CD4-positive, alpha-beta T cell (primary cell): ENCODE results near the gene DNASE1L2. TPM values are rescaled to one million over a fixed set of nuclear protein-coding genes. Genes with fewer than 3 reads are reported as not detected.

ENCODE experiments used
- ATAC-seq: fragments of 200-7000 bp; cut with Tn5 transposase; one replicate; pipeline ENCODE4 v1.10.0; 2022; ENCODE audit warnings: mild to moderate bottlenecking; ENCODE audit not compliant: poor library complexity
- CTCF ChIA-PET: fragments of 350-600 bp; sonication (Branson Sonifier 250); formaldehyde crosslinking; loops from one replicate; lab custom pipeline; 2021; ENCODE audit warnings: antibody characterized with exemption, inconsistent platforms; lab: Charles Lee
- POLR2A ChIA-PET: fragments of 350-600 bp; sonication (Branson Sonifier 250); formaldehyde crosslinking; loops from one replicate; lab custom pipeline; 2021; ENCODE audit warnings: antibody characterized with exemption, inconsistent platforms; lab: Charles Lee
- DNase-seq, 14 experiments: peaks; one replicate each; pipeline ENCODE4 v3.0.0-alpha.2; 2013 to 2020; ENCODE audit warnings: mixed read lengths in 2 of 14
- H3K27ac ChIP-seq, 2 donors: one replicate each; pipeline versions ENCODE4 v1.5.1 to v1.7.0; 2013; ENCODE audit warnings: low read length in 2 of 2, low read depth in 1 of 2, mild to moderate bottlenecking in 1 of 2
- H3K27me3 ChIP-seq, 2 experiments: 1 replicate in 1 of 2; 2 replicates in 1 of 2; pipeline versions ENCODE4 v1.6.1 to v1.7.0; 2013; ENCODE audit warnings: low read length in 2 of 2, control low read depth in 1 of 2, mild to moderate bottlenecking in 1 of 2, moderate library complexity in 1 of 2; ENCODE audit not compliant: insufficient read depth in 2 of 2, control insufficient read depth in 1 of 2
- H3K36me3 ChIP-seq: one replicate; pipeline ENCODE4 v1.6.1; 2013; ENCODE audit warnings: low read length, control low read depth; ENCODE audit not compliant: insufficient read depth
- H3K4me1 ChIP-seq: one replicate; pipeline ENCODE4 v1.6.1; 2013; ENCODE audit warnings: low read length, control low read depth; ENCODE audit not compliant: insufficient read depth
- H3K4me3 ChIP-seq: one replicate; pipeline ENCODE4 v1.5.1; 2013; ENCODE audit warnings: mild to moderate bottlenecking, low read length, moderate library complexity
- H3K9me3 ChIP-seq, 2 experiments: 1 replicate in 1 of 2; 2 replicates in 1 of 2; pipeline versions ENCODE4 v1.6.1 to v1.7.0; 2013; ENCODE audit warnings: low read length in 2 of 2, mild to moderate bottlenecking in 2 of 2, control low read depth in 1 of 2, moderate library complexity in 1 of 2; ENCODE audit not compliant: control insufficient read depth in 1 of 2, insufficient read depth in 1 of 2
- H3K27ac Mint-ChIP-seq: one replicate; pipeline ENCODE4 v1.8.0; 2020; ENCODE audit warnings: mixed read lengths
- H3K27me3 Mint-ChIP-seq: one replicate; pipeline ENCODE4 v1.8.0; 2021; ENCODE audit warnings: mixed read lengths
- H3K36me3 Mint-ChIP-seq: one replicate; pipeline ENCODE4 v1.8.0; 2021; ENCODE audit warnings: low read depth, mixed read lengths
- H3K4me1 Mint-ChIP-seq: one replicate; pipeline ENCODE4 v1.8.0; 2021; ENCODE audit warnings: low read depth, mixed read lengths
- H3K4me3 Mint-ChIP-seq: one replicate; pipeline ENCODE4 v1.8.0; 2020; ENCODE audit warnings: mild to moderate bottlenecking, mixed read lengths
- H3K9me3 Mint-ChIP-seq: one replicate; pipeline ENCODE4 v1.8.0; 2020; ENCODE audit warnings: mixed read lengths
- intact Hi-C, 2 experiments: fragments of 100-400 bp; cut with DNase I in 1 of 2; cut with micrococcal nuclease in 1 of 2; formaldehyde crosslinking; loops; one replicate each; pipeline versions ENCODE4 v1.15.1 to v1.9.0; 2023 to 2025; cut with DNase I, micrococcal nuclease
- total RNA-seq, 174 experiments: library from RNA in 2 of 174; stranded (reverse) in 2 of 174; gene quantifications; one replicate each; pipeline ENCODE4 v1.2.3 and lab custom pipeline; 2021 to 2026
- TF ChIP-seq, protein P1 (sequence below): fragments of 200-600 bp; IDR thresholded peaks from one replicate; pipeline ENCODE4 v1.8.0; 2022; ENCODE audit warnings: antibody characterized with exemption, mild to moderate bottlenecking

DNASE1L2 gene
- total RNA-seq, 2 experiments from 2014 or later = 0.22 to 0.36 TPM

- H3K27ac ChIP-seq = no peak overlapping the region
- Mint-ChIP-seq H3K27me3 (peaks cover 4% of the 10 kb centered on the region), H3K36me3 (peaks cover 15% of the 10 kb centered on the region), H3K4me3 (no peak overlapping the region), H3K27ac (no peak overlapping the region), H3K9me3 (no peaks in the 10 kb centered on the region), H3K4me1 (no peaks in the 10 kb centered on the region)
- POLR2A ChIA-PET = interaction anchor here (1.6 to 1.9 kb wide), 2 partner anchors 10 to 21 kb away, joined by 4 to 5 read pairs; partner anchors contain the start of gene PGP
- peaks cover 0 to 12% of the 10 kb centered on the region in 2 experiments for H3K27me3 ChIP-seq
- ATAC-seq (peak; percentile 9), DNase-seq (no peak)
- no peaks in the 10 kb centered on the region for H3K9me3 ChIP-seq
- TF ChIP-seq, protein P1, sequence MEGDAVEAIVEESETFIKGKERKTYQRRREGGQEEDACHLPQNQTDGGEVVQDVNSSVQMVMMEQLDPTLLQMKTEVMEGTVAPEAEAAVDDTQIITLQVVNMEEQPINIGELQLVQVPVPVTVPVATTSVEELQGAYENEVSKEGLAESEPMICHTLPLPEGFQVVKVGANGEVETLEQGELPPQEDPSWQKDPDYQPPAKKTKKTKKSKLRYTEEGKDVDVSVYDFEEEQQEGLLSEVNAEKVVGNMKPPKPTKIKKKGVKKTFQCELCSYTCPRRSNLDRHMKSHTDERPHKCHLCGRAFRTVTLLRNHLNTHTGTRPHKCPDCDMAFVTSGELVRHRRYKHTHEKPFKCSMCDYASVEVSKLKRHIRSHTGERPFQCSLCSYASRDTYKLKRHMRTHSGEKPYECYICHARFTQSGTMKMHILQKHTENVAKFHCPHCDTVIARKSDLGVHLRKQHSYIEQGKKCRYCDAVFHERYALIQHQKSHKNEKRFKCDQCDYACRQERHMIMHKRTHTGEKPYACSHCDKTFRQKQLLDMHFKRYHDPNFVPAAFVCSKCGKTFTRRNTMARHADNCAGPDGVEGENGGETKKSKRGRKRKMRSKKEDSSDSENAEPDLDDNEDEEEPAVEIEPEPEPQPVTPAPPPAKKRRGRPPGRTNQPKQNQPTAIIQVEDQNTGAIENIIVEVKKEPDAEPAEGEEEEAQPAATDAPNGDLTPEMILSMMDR = no peak
- peaks cover 42% of the 10 kb centered on the region for H3K36me3 ChIP-seq
- H3K4me3 ChIP-seq = no peak overlapping the region
- CTCF ChIA-PET = no interaction called here
- intact Hi-C loops = no loop called here
- peaks cover 11% of the 10 kb centered on the region for H3K4me1 ChIP-seq
Observed at GRCh38 chr16:2235695-2236336, 428 bp upstream of the DNASE1L2 start.

DNA sequence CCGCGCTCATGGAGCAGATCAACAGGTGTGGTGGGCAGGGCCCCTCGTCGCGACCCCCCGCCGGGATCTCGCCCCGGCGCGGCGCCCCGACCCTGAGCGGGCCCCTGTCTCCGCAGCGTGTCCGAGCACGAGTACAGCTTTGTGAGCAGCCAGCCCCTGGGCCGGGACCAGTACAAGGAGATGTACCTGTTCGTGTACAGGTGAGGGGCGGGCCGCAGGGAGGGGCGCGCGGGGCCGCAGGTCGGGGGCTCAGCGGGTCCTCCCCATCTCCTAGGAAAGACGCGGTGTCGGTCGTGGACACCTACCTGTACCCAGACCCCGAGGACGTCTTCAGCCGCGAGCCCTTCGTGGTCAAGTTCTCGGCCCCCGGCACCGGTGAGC, 848 bp downstream of the DNASE1L2 start:
- no peak for ATAC-seq
- peaks cover 4% of the 10 kb centered on the region for H3K27me3 Mint-ChIP-seq
- no peak overlapping the region for H3K4me3 Mint-ChIP-seq
- H3K36me3 Mint-ChIP-seq = peaks cover 13% of the 10 kb centered on the region
- H3K9me3 Mint-ChIP-seq = no peaks in the 10 kb centered on the region
- H3K4me1 ChIP-seq = peaks cover 11% of the 10 kb centered on the region
- no peak overlapping the region for H3K27ac ChIP-seq
- POLR2A ChIA-PET = interaction anchor here (1.9 kb wide), 1 partner anchor 11 kb away, joined by 5 read pairs; no protein-coding TSS in a partner anchor
- H3K36me3 ChIP-seq = peaks cover 29% of the 10 kb centered on the region
- TF ChIP-seq, protein P1 = no peak
- intact Hi-C loops = no loop called here
- H3K4me3 ChIP-seq = no peak overlapping the region
- H3K4me1 Mint-ChIP-seq = no peaks in the 10 kb centered on the region
- peaks cover 0 to 12% of the 10 kb centered on the region in 2 experiments for H3K27me3 ChIP-seq
- CTCF ChIA-PET = no interaction called here
- no peak overlapping the region for H3K27ac Mint-ChIP-seq
- no peaks in the 10 kb centered on the region for H3K9me3 ChIP-seq
- no peak for DNase-seq

GRCh38 chr16:2237493-2238149, 1.4 kb downstream of the DNASE1L2 start:
- CTCF ChIA-PET = no interaction called here
- TF ChIP-seq, protein P1 = no peak
- no peaks in the 10 kb centered on the region for H3K9me3 Mint-ChIP-seq

More at GRCh38 chr16:2237493-2238149, 1.4 kb downstream of the DNASE1L2 start:
- Histone ChIP-seq H3K36me3 (peaks cover 29% of the 10 kb centered on the region), H3K27ac (no peak overlapping the region), H3K4me1 (peaks cover 11% of the 10 kb centered on the region), H3K27me3 (peaks cover 0 to 12% of the 10 kb centered on the region in 2 experiments), H3K9me3 (no peaks in the 10 kb centered on the region), H3K4me3 (no peak overlapping the region)
- DNase-seq (no peak), ATAC-seq (no peak)
- Mint-ChIP-seq H3K27me3 (peaks cover 4% of the 10 kb centered on the region), H3K36me3 (peaks cover 19% of the 10 kb centered on the region), H3K4me3 (no peak overlapping the region), H3K27ac (no peak overlapping the region), H3K4me1 (no peaks in the 10 kb centered on the region)
- POLR2A ChIA-PET = interaction anchor here (1.9 kb wide), 1 partner anchor 11 kb away, joined by 5 read pairs; no protein-coding TSS in a partner anchor
- intact Hi-C loops = no loop called here
